Measurements from ENCODE around the gene MOXD1.
"Not testable (repeated sequence)": the region's sequence is repeated elsewhere in the genome, so short reads cannot be mapped to it uniquely, and the experiment has no call there.

The MOXD1 gene

GRCh38 chr6:132275066-132275970 lies 126.0 kb downstream of the MOXD1 start:
- no peak for DNase-seq

GRCh38 chr6:132272776-132273175 lies 128.5 kb downstream of the MOXD1 start:
- no peak for DNase-seq

GRCh38 chr6:132270726-132271402 lies 130.4 kb downstream of the MOXD1 start:
- DNase-seq = no peak

GRCh38 chr6:132268666-132269065 lies 132.6 kb downstream of the MOXD1 start:
- not testable (repeated sequence) for DNase-seq

GRCh38 chr6:132268209-132268608 lies 133.1 kb downstream of the MOXD1 start:
- DNase-seq = no peak

GRCh38 chr6:132265451-132266097 lies 135.7 kb downstream of the MOXD1 start:
- no peak for DNase-seq

GRCh38 chr6:132264021-132264500 lies 137.2 kb downstream of the MOXD1 start:
- no peak for DNase-seq

- DNase-seq = no peak
Observed at GRCh38 chr6:132261354-132261753, 139.9 kb downstream of the MOXD1 start.

- no peak for DNase-seq
Observed at GRCh38 chr6:132259070-132259469, 142.2 kb downstream of the MOXD1 start.

- no peak for DNase-seq
Observed at GRCh38 chr6:132257561-132257960, 143.7 kb downstream of the MOXD1 start.

- DNase-seq = no peak
Observed at GRCh38 chr6:132256457-132256856, 144.8 kb downstream of the MOXD1 start.

- DNase-seq = no peak
Observed at GRCh38 chr6:132253906-132254305, 147.4 kb downstream of the MOXD1 start.

- DNase-seq = no peak
Observed at GRCh38 chr6:132253211-132253610, 148.1 kb downstream of the MOXD1 start.

- no peak for DNase-seq
Observed at GRCh38 chr6:132252113-132252512, 149.2 kb downstream of the MOXD1 start.

GRCh38 chr6:132251711-132252110 lies 149.6 kb downstream of the MOXD1 start:
- no peak for DNase-seq

GRCh38 chr6:132247381-132248159 lies 153.7 kb downstream of the MOXD1 start:
- no peak for DNase-seq

GRCh38 chr6:132246632-132247270 lies 154.5 kb downstream of the MOXD1 start:
- DNase-seq = no peak

GRCh38 chr6:132246120-132246617 lies 155.1 kb downstream of the MOXD1 start:
- no peak for DNase-seq
